Spinal cord (tissue), 10 donors: Measurements from ENCODE around the gene RRP1. TPM values are rescaled to one million over a fixed set of nuclear protein-coding genes. Genes with fewer than 3 reads are reported as not detected.

Experiments
- DNase-seq, 6 donors: peaks; one replicate each; pipeline versions ENCODE4 v3.0.0 to v3.0.0-alpha.2; 2013 to 2015; ENCODE audit warnings: low spot score in 6 of 6, low read depth in 4 of 6
- H3K27ac ChIP-seq: one replicate; pipeline ENCODE4 v1.5.1; 2013; ENCODE audit warnings: low read depth, low read length, control low read depth
- H3K27me3 ChIP-seq: one replicate; pipeline ENCODE4 v1.6.1; 2013; ENCODE audit warnings: low read length; ENCODE audit not compliant: control insufficient read depth, insufficient read depth
- H3K36me3 ChIP-seq: one replicate; pipeline ENCODE4 v1.6.1; 2013; ENCODE audit warnings: low read length; ENCODE audit not compliant: control insufficient read depth, insufficient read depth
- H3K4me1 ChIP-seq: one replicate; pipeline ENCODE4 v1.6.1; 2013; ENCODE audit warnings: low read length; ENCODE audit not compliant: control insufficient read depth, insufficient read depth
- H3K4me3 ChIP-seq: one replicate; pipeline ENCODE4 v1.5.1; 2013; ENCODE audit warnings: low read depth, low read length, control low read depth
- H3K9me3 ChIP-seq: one replicate; pipeline ENCODE4 v1.6.1; 2013; ENCODE audit warnings: low read length; ENCODE audit not compliant: control insufficient read depth, insufficient read depth
- WGBS: methylation state at CpG from one replicate; pipeline ENCODE4 v1.1.5; 2013; ENCODE audit warnings: missing lambda C conversion rate; ENCODE audit not compliant: insufficient coverage; 5-methylcytosine and 5-hydroxymethylcytosine counted together
- polyA plus RNA-seq, 2 donors: library from polyadenylated mRNA; unstranded; fragments of 120-200 nt; gene quantifications; one replicate each; pipeline ENCODE4 v1.2.1, GENCODE V29; 2013; ENCODE audit not compliant: insufficient read length in 2 of 2
- total RNA-seq, 2 donors: library from RNA; depleted of rRNA in 1 of 2; stranded (reverse); fragments of 120-200 nt in 1 of 2; fragments of >200 nt in 1 of 2; gene quantifications; one replicate each; pipeline versions ENCODE4 v1.2.3 to v1.2.4, GENCODE V29; 2013 to 2014
- donor health status: healthy.

The RRP1 gene
- total and polyA plus RNA-seq, 4 donors = 14.2 to 39.2 (median 24.1) TPM

DNA sequence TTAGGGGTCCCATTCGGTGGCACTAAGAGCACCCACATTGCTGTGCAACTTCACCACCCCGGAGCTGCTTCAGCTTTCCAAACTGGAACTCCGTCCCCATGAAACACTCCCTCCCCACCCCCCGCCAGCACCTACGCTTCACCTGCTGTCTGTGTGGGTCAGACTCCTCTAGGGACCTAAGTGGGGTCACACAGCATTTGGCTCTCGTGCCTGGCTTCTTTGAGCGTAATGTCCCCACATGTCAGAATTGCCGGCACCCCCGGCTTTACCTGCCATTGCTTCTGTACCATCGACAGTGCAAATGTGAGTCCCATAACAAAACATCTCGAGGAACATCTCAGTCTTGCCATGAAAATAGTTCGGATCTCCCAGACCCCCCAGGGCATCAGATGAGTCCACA, 39.8 kb downstream of the RRP1 start:
- Histone ChIP-seq H3K4me1 (peaks cover 10% of the 10 kb centered on the region), H3K27me3 (no peaks in the 10 kb centered on the region), H3K36me3 (peaks cover 2% of the 10 kb centered on the region), H3K9me3 (no peaks in the 10 kb centered on the region), H3K4me3 (no peak overlapping the region), H3K27ac (no peak overlapping the region)
- WGBS = 88% methylated on average over 12 of the region's 12 CpGs
- DNase-seq = no peak

DNA sequence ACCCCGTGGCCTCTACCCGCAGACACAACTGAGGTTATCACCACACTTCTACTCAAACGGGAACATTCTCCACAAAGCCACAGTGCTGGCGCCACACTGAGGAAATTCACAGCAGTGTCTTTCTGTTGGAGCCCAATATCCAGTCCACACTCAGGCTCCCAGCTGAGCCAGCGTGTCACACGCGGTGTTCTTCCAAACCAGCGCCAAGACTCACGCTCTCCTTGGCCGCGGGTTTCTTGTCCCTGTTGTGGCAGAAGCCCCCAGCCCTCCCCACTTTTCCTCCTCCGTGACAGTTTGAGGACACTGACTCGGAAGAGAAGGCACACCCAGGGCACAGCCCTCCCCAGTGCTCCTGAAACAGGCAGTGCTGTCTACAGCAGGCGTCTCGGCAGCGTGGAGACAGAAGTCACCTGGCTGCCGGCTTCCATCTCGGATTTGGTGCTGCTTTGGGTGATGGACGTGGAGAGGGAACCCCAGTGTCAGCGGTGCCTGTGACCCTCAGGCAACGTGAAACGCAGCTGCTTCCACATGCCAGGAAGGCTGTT, 40.3 kb downstream of the RRP1 start:
- Histone ChIP-seq H3K27me3 (no peaks in the 10 kb centered on the region), H3K27ac (no peak overlapping the region), H3K4me1 (peaks cover 15% of the 10 kb centered on the region), H3K36me3 (peaks cover 3% of the 10 kb centered on the region), H3K9me3 (no peaks in the 10 kb centered on the region), H3K4me3 (no peak overlapping the region)
- WGBS = 69% methylated on average over 21 of the region's 22 CpGs
- DNase-seq = no peak

DNA sequence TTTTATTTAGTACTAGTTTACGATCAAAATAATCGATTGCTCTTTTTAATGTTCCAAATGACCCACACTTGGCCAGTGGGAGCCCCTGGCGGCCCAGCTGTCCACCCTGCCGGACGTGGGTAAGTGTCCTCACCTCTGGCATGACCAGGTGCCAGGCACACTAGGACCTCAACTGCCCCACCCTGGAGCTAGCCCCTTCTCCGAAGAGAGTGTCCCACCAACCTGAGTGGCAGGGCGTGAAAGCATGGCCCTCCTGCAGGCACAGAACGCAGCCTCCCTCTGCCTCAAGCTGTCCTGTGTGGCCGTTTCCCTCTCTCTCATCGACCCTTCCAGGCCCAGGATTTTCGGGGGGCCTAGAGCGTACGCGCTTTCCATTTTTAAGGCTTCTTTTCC, 42.8 kb downstream of the RRP1 start:
- H3K27me3 ChIP-seq = no peaks in the 10 kb centered on the region
- no peak overlapping the region for H3K27ac ChIP-seq
- peaks cover 16% of the 10 kb centered on the region for H3K4me1 ChIP-seq
- H3K4me3 ChIP-seq = no peak overlapping the region
- H3K9me3 ChIP-seq = no peaks in the 10 kb centered on the region
- WGBS = 93% methylated on average over 13 of the region's 14 CpGs
- H3K36me3 ChIP-seq = peaks cover 3% of the 10 kb centered on the region
- no peak for DNase-seq

DNA sequence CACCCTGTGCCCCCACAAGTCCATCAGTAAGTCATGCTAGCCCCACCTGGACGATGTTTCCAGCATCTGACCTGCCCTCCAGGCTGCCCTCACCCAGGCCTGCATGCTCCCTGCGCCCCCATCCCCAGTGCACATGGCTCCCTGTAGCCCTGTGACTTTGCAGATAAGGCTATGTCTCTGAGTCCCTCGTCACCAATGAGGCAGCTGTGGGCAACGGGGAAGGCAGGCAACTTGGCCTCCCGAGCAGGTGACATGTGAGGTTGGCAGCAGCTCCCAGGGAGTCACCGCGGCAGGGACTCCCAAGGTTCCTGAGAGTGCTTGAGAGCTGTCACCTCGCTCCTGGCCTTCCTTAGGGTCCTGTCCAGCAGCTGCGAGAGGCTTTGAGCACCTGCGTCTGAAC, 43.3 kb downstream of the RRP1 start:
- Histone ChIP-seq H3K4me1 (peaks cover 16% of the 10 kb centered on the region), H3K27me3 (no peaks in the 10 kb centered on the region), H3K27ac (no peak overlapping the region), H3K36me3 (peaks cover 3% of the 10 kb centered on the region), H3K4me3 (no peak overlapping the region), H3K9me3 (no peaks in the 10 kb centered on the region)
- no peak for DNase-seq
- 87% methylated on average over 10 of the region's 10 CpGs for WGBS

DNA sequence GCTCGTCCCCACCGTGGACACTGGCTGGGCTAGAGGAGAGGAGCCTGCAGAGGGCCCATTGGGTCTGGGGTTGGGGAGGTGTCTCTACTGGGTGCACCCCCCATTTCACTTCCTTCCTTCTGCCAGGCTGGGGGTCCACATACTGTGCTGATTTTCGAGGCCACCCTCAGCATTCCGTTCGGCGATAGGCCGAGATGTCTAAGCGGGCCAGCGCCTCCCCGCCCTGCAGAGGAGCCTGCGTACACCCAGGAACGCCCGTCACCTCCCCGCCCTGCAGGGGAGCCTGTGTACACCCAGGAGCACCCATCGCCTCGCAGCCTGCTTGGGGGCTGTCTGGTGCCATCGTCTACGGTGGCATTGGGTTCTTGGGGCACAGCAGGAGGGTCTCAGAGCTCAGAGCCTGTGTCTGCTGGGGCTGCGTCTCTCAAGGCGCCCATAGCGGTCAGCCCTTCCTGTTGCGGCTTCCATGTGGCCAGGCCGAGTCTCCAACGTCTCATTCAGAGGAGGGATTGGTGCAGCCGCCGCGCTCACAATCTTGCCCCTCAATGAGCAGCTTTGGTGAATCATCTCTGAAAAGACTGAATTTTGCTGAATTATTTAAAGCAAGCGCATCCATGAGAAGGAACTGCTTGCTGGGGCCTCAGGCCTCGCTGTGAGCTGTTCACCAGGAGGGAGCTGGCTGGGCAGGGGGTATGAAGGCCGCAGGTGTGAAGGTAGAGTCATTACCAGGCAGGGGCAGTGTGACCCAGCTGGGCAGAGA, 44.9 kb downstream of the RRP1 start:
- peaks cover 3% of the 10 kb centered on the region for H3K36me3 ChIP-seq
- H3K4me3 ChIP-seq = no peak overlapping the region
- H3K27ac ChIP-seq = no peak overlapping the region
- H3K4me1 ChIP-seq = peaks cover 16% of the 10 kb centered on the region
- H3K9me3 ChIP-seq = no peaks in the 10 kb centered on the region
- no peak for DNase-seq
- H3K27me3 ChIP-seq = no peaks in the 10 kb centered on the region
- 90% methylated on average over 29 of the region's 30 CpGs for WGBS

DNA sequence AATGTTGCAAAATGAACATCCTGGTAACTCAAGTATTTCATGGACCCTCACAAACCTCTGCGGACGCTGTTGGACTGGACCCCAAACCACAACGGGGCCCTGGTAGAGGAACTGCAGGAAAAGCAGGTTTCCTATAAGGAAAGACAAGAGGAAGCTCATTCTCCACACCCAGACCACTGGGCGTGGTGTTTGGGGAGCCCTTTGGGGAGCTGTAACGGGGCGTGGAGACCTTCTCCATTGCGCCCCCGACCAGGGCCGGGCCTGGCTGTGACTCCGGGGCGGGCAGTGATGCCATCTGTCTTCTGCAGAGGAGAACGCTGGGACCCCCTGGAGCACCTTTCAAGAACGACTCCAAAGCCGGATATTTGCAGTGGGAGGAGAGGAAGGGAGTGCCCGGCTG, 45.7 kb downstream of the RRP1 start:
- no peak for DNase-seq
- WGBS = 55% methylated on average over 12 of the region's 15 CpGs
- no peak overlapping the region for H3K27ac ChIP-seq
- no peak overlapping the region for H3K4me3 ChIP-seq
- no peaks in the 10 kb centered on the region for H3K9me3 ChIP-seq
- peaks cover 16% of the 10 kb centered on the region for H3K4me1 ChIP-seq
- no peaks in the 10 kb centered on the region for H3K27me3 ChIP-seq
- peaks cover 3% of the 10 kb centered on the region for H3K36me3 ChIP-seq

DNA sequence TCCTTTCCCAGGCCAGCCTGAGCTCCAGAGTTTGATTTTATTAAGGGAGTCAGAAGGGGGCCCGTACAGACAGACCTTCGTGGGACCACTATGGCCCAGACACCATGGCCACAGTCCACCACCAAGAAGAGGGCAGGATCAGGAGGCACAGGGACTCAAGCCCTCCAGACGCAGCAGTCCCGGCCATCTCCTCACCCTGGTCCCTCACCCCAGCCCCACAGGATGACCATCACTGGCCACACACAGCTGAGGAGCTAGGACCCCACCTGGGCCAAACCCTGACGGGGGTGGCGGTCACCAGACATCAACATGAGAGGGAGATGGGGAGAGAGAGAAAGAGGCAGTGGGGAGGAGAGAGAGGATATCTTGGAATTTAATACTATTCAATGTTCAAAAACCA, 46.5 kb downstream of the RRP1 start:
- Histone ChIP-seq H3K4me1 (peaks cover 16% of the 10 kb centered on the region), H3K9me3 (no peaks in the 10 kb centered on the region), H3K4me3 (no peak overlapping the region), H3K27ac (no peak overlapping the region), H3K27me3 (no peaks in the 10 kb centered on the region), H3K36me3 (peaks cover 3% of the 10 kb centered on the region)
- DNase-seq = no peak
- WGBS = 73% methylated on average over 3 of the region's 6 CpGs

DNA sequence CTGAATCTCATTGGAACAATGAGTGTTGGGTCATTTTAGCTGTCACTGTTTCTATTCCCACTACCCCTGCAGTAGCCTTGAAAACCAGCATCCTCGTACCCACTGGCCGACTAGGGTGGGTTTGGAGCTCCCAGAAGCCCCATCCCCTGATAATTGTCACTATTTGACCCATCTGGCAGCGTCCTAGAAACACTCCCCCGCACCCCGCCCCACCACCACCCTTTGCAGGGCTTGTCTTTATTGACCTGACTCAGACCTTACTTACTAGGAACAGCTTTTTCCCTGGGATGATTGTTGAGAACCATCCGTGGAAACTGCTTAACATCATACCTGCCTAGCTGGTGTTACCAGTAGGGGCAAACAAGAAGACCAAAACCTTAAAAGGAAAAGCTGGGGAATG, 47.2 kb downstream of the RRP1 start:
- Histone ChIP-seq H3K9me3 (no peaks in the 10 kb centered on the region), H3K4me1 (peaks cover 16% of the 10 kb centered on the region), H3K27ac (no peak overlapping the region), H3K36me3 (peaks cover 3% of the 10 kb centered on the region), H3K4me3 (no peak overlapping the region), H3K27me3 (no peaks in the 10 kb centered on the region)
- 85% methylated on average over 5 of the region's 6 CpGs for WGBS
- DNase-seq = no peak

DNA sequence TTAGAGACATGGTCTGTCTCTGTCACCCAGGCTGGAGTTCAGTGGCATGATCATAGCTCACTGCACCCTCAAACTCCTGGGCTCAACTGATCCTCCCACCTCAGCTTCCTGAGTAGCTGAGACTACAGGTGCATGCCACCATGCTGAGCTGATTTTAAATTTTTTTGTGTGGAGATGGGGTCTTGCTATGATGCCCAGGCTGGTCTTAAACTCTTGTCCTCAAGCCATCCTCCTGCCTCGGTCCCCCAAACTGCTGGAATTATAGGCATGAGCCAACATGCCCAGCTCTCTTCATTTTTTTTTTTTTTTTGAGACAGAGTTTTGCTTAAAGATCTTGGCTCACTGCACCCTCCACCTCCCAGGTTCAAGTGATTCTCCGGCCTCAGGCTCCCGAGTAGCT, 50.9 kb downstream of the RRP1 start:
- WGBS = 91% methylated on average over 2 of the region's 3 CpGs
- H3K4me3 ChIP-seq = no peak overlapping the region
- H3K27me3 ChIP-seq = no peaks in the 10 kb centered on the region
- H3K9me3 ChIP-seq = no peaks in the 10 kb centered on the region
- no peak overlapping the region for H3K27ac ChIP-seq
- H3K36me3 ChIP-seq = no peaks in the 10 kb centered on the region
- DNase-seq = no peak
- H3K4me1 ChIP-seq = peaks cover 5% of the 10 kb centered on the region

DNA sequence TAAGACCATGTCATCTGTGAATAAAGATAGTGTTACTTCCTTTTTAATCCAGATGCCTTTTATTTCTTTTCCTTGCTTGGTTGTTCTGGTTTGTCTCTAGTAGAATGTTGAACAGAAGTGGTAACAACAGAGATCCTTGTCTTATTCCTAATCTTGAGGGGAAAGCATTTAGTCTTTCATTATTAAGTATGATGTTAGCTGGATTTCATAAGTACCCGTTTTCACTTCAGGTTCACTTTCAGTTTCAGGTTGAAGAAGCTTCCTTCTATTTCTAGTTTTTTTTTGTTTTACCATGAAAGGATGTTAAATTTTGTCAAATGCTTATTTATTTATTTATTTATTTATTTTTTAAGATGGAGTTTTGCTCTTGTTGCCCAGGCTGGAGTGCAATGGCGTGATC, 53.4 kb downstream of the RRP1 start:
- Histone ChIP-seq H3K27me3 (no peaks in the 10 kb centered on the region), H3K4me3 (no peak overlapping the region), H3K36me3 (no peaks in the 10 kb centered on the region), H3K4me1 (no peaks in the 10 kb centered on the region), H3K9me3 (no peaks in the 10 kb centered on the region), H3K27ac (no peak overlapping the region)
- WGBS = no CpG with 5 or more reads among the region's 2 CpGs
- no peak for DNase-seq
